NCI-H1105 treated with DMSO at 0.1 percent for 48 hours (cell line): Measurements from ENCODE around the gene SLC20A1.
"Not testable (repeated sequence)": the region's sequence is repeated elsewhere in the genome, so short reads cannot be mapped to it uniquely, and the experiment has no call there.

Source experiments
- DNase-seq: peaks from one replicate; lab custom pipeline; 2025; lab: John Stamatoyannopoulos, UW

The SLC20A1 gene

GRCh38 chr2:112645310-112646101 is at the start of gene SLC20A1:
SLC20A1 (plus strand) TSS chr2:112645939; CDS start chr2:112646829, 890 bp downstream.
- peak; percentile 90 for DNase-seq

- no peak for DNase-seq
Measured at GRCh38 chr2:112597537-112598322, 48.0 kb upstream of the SLC20A1 start.

GRCh38 chr2:112600634-112601033 is 45.1 kb upstream of the SLC20A1 start:
- DNase-seq: no peak

GRCh38 chr2:112601754-112602153 is 44.0 kb upstream of the SLC20A1 start:
- no peak for DNase-seq

GRCh38 chr2:112602917-112603316 is 42.8 kb upstream of the SLC20A1 start:
- DNase-seq: no peak

- DNase-seq: no peak
Measured at GRCh38 chr2:112603731-112604130, 42.0 kb upstream of the SLC20A1 start.

- no peak for DNase-seq
Measured at GRCh38 chr2:112604952-112605351, 40.8 kb upstream of the SLC20A1 start.

GRCh38 chr2:112605926-112606325 is 39.8 kb upstream of the SLC20A1 start:
- no peak for DNase-seq

- DNase-seq: no peak
Measured at GRCh38 chr2:112606547-112606946, 39.2 kb upstream of the SLC20A1 start.

GRCh38 chr2:112607680-112608438 is 37.9 kb upstream of the SLC20A1 start:
- DNase-seq: no peak

- DNase-seq: not testable (repeated sequence)
Measured at GRCh38 chr2:112609320-112609719, 36.4 kb upstream of the SLC20A1 start.

GRCh38 chr2:112612283-112612682 is 33.5 kb upstream of the SLC20A1 start:
- not testable (repeated sequence) for DNase-seq

GRCh38 chr2:112614201-112614840 is 31.4 kb upstream of the SLC20A1 start:
- DNase-seq: no peak

- DNase-seq: no peak
Measured at GRCh38 chr2:112615051-112615450, 30.7 kb upstream of the SLC20A1 start.

- not testable (repeated sequence) for DNase-seq
Measured at GRCh38 chr2:112615798-112616197, 29.9 kb upstream of the SLC20A1 start.

GRCh38 chr2:112618383-112618782 is 27.4 kb upstream of the SLC20A1 start:
- DNase-seq: no peak

- no peak for DNase-seq
Measured at GRCh38 chr2:112621790-112622527, 23.8 kb upstream of the SLC20A1 start.

GRCh38 chr2:112622528-112622849 is 23.2 kb upstream of the SLC20A1 start:
- no peak for DNase-seq

GRCh38 chr2:112623913-112624777 is 21.6 kb upstream of the SLC20A1 start:
- no peak for DNase-seq

- DNase-seq: no peak
Measured at GRCh38 chr2:112625474-112626114, 20.1 kb upstream of the SLC20A1 start.
